Neural progenitor cell (in vitro differentiated cells): ENCODE measurements around the gene BDKRB2.

Experiments
- CTCF ChIP-seq: fragments of 200-600 bp; sonication (generic); IDR thresholded peaks from 2 replicates; pipeline ENCODE4 v1.5.1; 2017; ENCODE audit warnings: antibody characterized with exemption, mild to moderate bottlenecking
- EZH2 ChIP-seq: fragments of 200-600 bp; sonication (generic); IDR thresholded peaks from 2 replicates; pipeline ENCODE4 v1.6.1; 2017; ENCODE audit warnings: antibody characterized with exemption, mild to moderate bottlenecking, moderate library complexity
- EZH2phosphoT487 ChIP-seq: fragments of 200-600 bp; sonication (generic); IDR thresholded peaks from 2 replicates; pipeline ENCODE4 v1.6.1; 2017; ENCODE audit warnings: antibody characterized with exemption

DNA sequence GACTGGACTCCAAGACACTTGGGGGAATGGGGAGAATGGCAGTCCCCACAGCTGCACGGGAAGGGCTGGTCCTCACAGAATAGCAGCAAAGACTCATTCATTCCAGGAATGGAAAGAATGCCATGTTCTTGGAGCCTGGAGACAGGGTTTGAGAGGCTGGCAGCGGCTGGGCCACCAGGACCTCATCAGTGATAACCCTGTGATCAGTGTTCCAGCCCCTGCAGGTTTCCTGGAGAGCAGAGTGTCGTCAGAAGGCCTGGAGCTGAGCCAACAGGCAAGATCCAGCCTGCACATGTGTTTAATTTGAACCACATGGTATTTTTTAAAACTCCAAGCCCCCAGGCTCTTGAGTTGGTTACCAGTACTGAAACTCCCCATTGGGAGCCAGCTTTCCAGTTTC is 62.7 kb downstream of the BDKRB2 start:
- no peak for TF ChIP-seq CTCF
- TF ChIP-seq EZH2phosphoT487: no peak
- TF ChIP-seq EZH2: no peak
